IMR-90 (cell line): ENCODE results near the gene CHST8. TPM values are rescaled to one million over a fixed set of nuclear protein-coding genes. Genes with fewer than 3 reads are reported as not detected.

ENCODE experiments used
- ATAC-seq: fragments of 200-7000 bp; cut with Tn5 transposase; 2 replicates; pipeline ENCODE4 v1.9.1; 2020; ENCODE audit warnings: low read depth, mild to moderate bottlenecking, moderate library complexity
- BruUV-seq: library from RNA; stranded (reverse); fragments of 400-500 nt; replicated peaks from 2 replicates; lab custom pipeline; 2021; lab: Mats Ljungman, UMichigan
- CTCF ChIA-PET: fragments of 300-600 bp; formaldehyde crosslinking; extraction: SDS; loops from one replicate; lab custom pipeline; 2021; ENCODE audit warnings: antibody characterized with exemption; lab: Yijun Ruan, JAX
- POLR2A ChIA-PET: fragments of 300-600 bp; sonication (Branson Sonifier 250); formaldehyde crosslinking; loops from one replicate; lab custom pipeline; 2022; ENCODE audit warnings: antibody characterized with exemption; ENCODE audit not compliant: unreplicated experiment; lab: Charles Lee
- DNase-seq: peaks from one replicate; pipeline ENCODE4 v3.0.0; 2013
- H2AFZ ChIP-seq: replicated peaks from 2 replicates; pipeline ENCODE3; 2013; ENCODE audit warnings: low read length, mild to moderate bottlenecking; ENCODE audit not compliant: poor library complexity
- H2AK5ac ChIP-seq: 2 replicates; pipeline ENCODE4 v1.6.1; 2013; ENCODE audit warnings: low read depth, low read length, inconsistent platforms
- H2AK9ac ChIP-seq: replicated peaks from 2 replicates; pipeline ENCODE3; 2013; ENCODE audit warnings: mild to moderate bottlenecking, low read depth, low read length, moderate library complexity; ENCODE audit not compliant: poor library complexity
- H2BK120ac ChIP-seq: 2 replicates; pipeline ENCODE4 v1.6.1; 2013; ENCODE audit warnings: low read depth, low read length, inconsistent platforms
- H2BK15ac ChIP-seq: 3 replicates; pipeline ENCODE4 v1.6.1; 2013; ENCODE audit warnings: low read depth, low read length, inconsistent platforms
- H2BK20ac ChIP-seq: 2 replicates; pipeline ENCODE4 v1.6.1; 2013; ENCODE audit warnings: low read depth, mild to moderate bottlenecking, inconsistent platforms, low read length, moderate library complexity
- H2BK5ac ChIP-seq: 2 replicates; pipeline ENCODE4 v1.6.1; 2013; ENCODE audit warnings: mild to moderate bottlenecking, low read depth, low read length, inconsistent platforms; ENCODE audit not compliant: poor library complexity, severe bottlenecking
- H3K14ac ChIP-seq: replicated peaks from 2 replicates; pipeline ENCODE4 v1.6.1; 2013; ENCODE audit warnings: low read depth, low read length, inconsistent platforms
- H3K18ac ChIP-seq: 2 replicates; pipeline ENCODE4 v1.6.1; 2013; ENCODE audit warnings: low read depth, low read length, control low read depth
- H3K23ac ChIP-seq: 2 replicates; pipeline ENCODE4 v1.6.1; 2013; ENCODE audit warnings: low read depth, low read length, inconsistent platforms
- H3K27ac ChIP-seq: 2 replicates; pipeline ENCODE4 v1.5.1; 2013; ENCODE audit warnings: mild to moderate bottlenecking, control low read depth, low read length; ENCODE audit not compliant: insufficient read depth
- H3K27me3 ChIP-seq: 2 replicates; pipeline ENCODE4 v1.6.1; 2013; ENCODE audit warnings: low read length; ENCODE audit not compliant: control insufficient read depth, insufficient read depth
- H3K36me3 ChIP-seq: 2 replicates; pipeline ENCODE4 v1.6.1; 2013; ENCODE audit warnings: low read length, mixed read lengths; ENCODE audit not compliant: control insufficient read depth, insufficient read depth
- H3K4ac ChIP-seq: 2 replicates; pipeline ENCODE4 v1.6.1; 2013; ENCODE audit warnings: low read depth, low read length, inconsistent platforms
- H3K4me1 ChIP-seq: 2 replicates; pipeline ENCODE4 v1.6.1; 2013; ENCODE audit warnings: low read length, mixed read lengths; ENCODE audit not compliant: control insufficient read depth, insufficient read depth
- H3K4me2 ChIP-seq: 2 replicates; pipeline ENCODE4 v1.6.1; 2013; ENCODE audit warnings: low read depth, mild to moderate bottlenecking, control low read depth, low read length, moderate library complexity
- H3K4me3 ChIP-seq: 2 replicates; pipeline ENCODE4 v1.5.1; 2013; ENCODE audit warnings: low read depth, mild to moderate bottlenecking, control low read depth, low read length, moderate library complexity; ENCODE audit not compliant: insufficient read depth
- H3K56ac ChIP-seq: 2 replicates; pipeline ENCODE4 v1.6.1; 2013; ENCODE audit warnings: low read length, inconsistent platforms; ENCODE audit not compliant: insufficient read depth; ENCODE audit errors: extremely low read depth
- H3K79me1 ChIP-seq, 2 experiments: 2 replicates each; pipeline ENCODE4 v1.6.1; 2013; ENCODE audit warnings: low read length in 2 of 2, inconsistent platforms in 1 of 2, low read depth in 1 of 2
- H3K9ac ChIP-seq: 2 replicates; pipeline ENCODE4 v1.6.1; 2013; ENCODE audit warnings: low read depth, low read length, control low read depth
- H3K9me1 ChIP-seq: 2 replicates; pipeline ENCODE4 v1.6.1; 2013; ENCODE audit warnings: low read length, inconsistent platforms; ENCODE audit not compliant: insufficient read depth
- H3K9me3 ChIP-seq: 2 replicates; pipeline ENCODE4 v1.6.1; 2013; ENCODE audit warnings: low read length; ENCODE audit not compliant: control insufficient read depth, insufficient read depth
- H4K20me1 ChIP-seq: 2 replicates; pipeline ENCODE4 v1.6.1; 2013; ENCODE audit warnings: low read length, inconsistent platforms; ENCODE audit not compliant: insufficient read depth
- H4K5ac ChIP-seq: 2 replicates; pipeline ENCODE4 v1.6.1; 2013; ENCODE audit warnings: mild to moderate bottlenecking, low read depth, low read length, control low read depth
- H4K8ac ChIP-seq, 2 experiments: 2 replicates each; pipeline ENCODE4 v1.6.1; 2013; ENCODE audit warnings: low read depth in 2 of 2, low read length in 2 of 2, control low read depth in 1 of 2, inconsistent platforms in 1 of 2
- H4K91ac ChIP-seq: 2 replicates; pipeline ENCODE4 v1.6.1; 2013; ENCODE audit warnings: low read depth, low read length, inconsistent platforms; ENCODE audit not compliant: insufficient read depth
- BHLHE40 ChIP-seq: fragments of 150-350 bp; IDR thresholded peaks from 2 replicates; pipeline ENCODE4 v1.6.1; 2016; ENCODE audit warnings: mild to moderate bottlenecking, low read depth, low read length
- CEBPB ChIP-seq: IDR thresholded peaks from 2 replicates; pipeline ENCODE4 v1.6.1; 2012; ENCODE audit warnings: low read depth, low read length, improper control_type of control experiment
- CHD1 ChIP-seq: IDR thresholded peaks from 2 replicates; pipeline ENCODE4 v1.6.1; 2012; ENCODE audit warnings: low read depth, low read length, improper control_type of control experiment
- FOS ChIP-seq: fragments of 150-350 bp; IDR thresholded peaks from 2 replicates; pipeline ENCODE4 v1.6.1; 2016; ENCODE audit warnings: low read depth, low read length
- MAFK ChIP-seq: IDR thresholded peaks from 2 replicates; pipeline ENCODE4 v1.6.1; 2012; ENCODE audit warnings: low read depth, low read length, improper control_type of control experiment
- MAZ ChIP-seq: IDR thresholded peaks from 2 replicates; pipeline ENCODE4 v1.6.1; 2012; ENCODE audit warnings: low read depth, mild to moderate bottlenecking, low read length, improper control_type of control experiment, moderate library complexity, borderline replicate concordance
- MXI1 ChIP-seq: IDR thresholded peaks from 2 replicates; pipeline ENCODE4 v1.6.1; 2012; ENCODE audit warnings: low read depth, mild to moderate bottlenecking, low read length, moderate library complexity, borderline replicate concordance
- NFE2L2 ChIP-seq: fragments of 150-350 bp; IDR thresholded peaks from 2 replicates; pipeline ENCODE4 v1.6.1; 2016; ENCODE audit warnings: low read depth, mild to moderate bottlenecking, low read length
- POLR2A ChIP-seq: IDR thresholded peaks from 2 replicates; pipeline ENCODE4 v1.6.1; 2012; ENCODE audit warnings: mild to moderate bottlenecking, low read depth, low read length
- RAD21 ChIP-seq: IDR thresholded peaks from 2 replicates; pipeline ENCODE4 v1.6.1; 2012; ENCODE audit warnings: low read length, improper control_type of control experiment
- RCOR1 ChIP-seq: IDR thresholded peaks from 2 replicates; pipeline ENCODE4 v1.6.1; 2012; ENCODE audit warnings: mild to moderate bottlenecking, low read length, improper control_type of control experiment; ENCODE audit not compliant: insufficient replicate concordance
- RFX5 ChIP-seq: IDR thresholded peaks from 2 replicates; pipeline ENCODE4 v1.8.0; 2012; ENCODE audit warnings: low read depth, mild to moderate bottlenecking, low read length, moderate library complexity
- SMC3 ChIP-seq: fragments of 150-350 bp; IDR thresholded peaks from 2 replicates; pipeline ENCODE4 v1.6.1; 2016; ENCODE audit warnings: low read depth, mild to moderate bottlenecking, antibody characterized with exemption, low read length, moderate library complexity
- WGBS, 2 experiments: methylation state at CpG; one replicate each; pipeline versions ENCODE4 v1.1.5 to v1.1.7; 2013; ENCODE audit warnings: missing lambda C conversion rate in 2 of 2; ENCODE audit not compliant: insufficient read length in 1 of 2; ENCODE audit errors: extremely low coverage in 2 of 2; 5-methylcytosine and 5-hydroxymethylcytosine counted together
- dilution Hi-C: fragments of 300-500 bp; cut with HindIII; formaldehyde crosslinking; loops from one replicate; pipeline ENCODE4 v1.14.3; 2018; ENCODE audit warnings: low sequenced_read_pairs; ENCODE audit not compliant: unreplicated experiment
- in situ Hi-C: fragments of 300-500 bp; cut with MboI; formaldehyde crosslinking; loops from 3 replicates; pipeline ENCODE4 v1.14.3; 2019; ENCODE audit warnings: low sequenced_read_pairs, inconsistent platforms, mixed read lengths
- intact Hi-C: fragments of 100-400 bp; cut with micrococcal nuclease; formaldehyde crosslinking; loops from 2 replicates; pipeline ENCODE4 v1.10.0; 2022
- polyA plus RNA-seq, 3 experiments: library from polyadenylated mRNA; depleted of rRNA; stranded (reverse); fragments of >200 nt; gene quantifications; 2 replicates each; pipeline ENCODE4 v1.2.3, GENCODE V29; 2012; ENCODE audit warnings: low replicate concordance in 1 of 3
- total RNA-seq: library from RNA; depleted of rRNA; stranded (reverse); fragments of >200 nt; gene quantifications from 2 replicates; pipeline ENCODE4 v1.2.3, GENCODE V29; 2012
- TF ChIP-seq, protein P1 (sequence below): fragments of 150-350 bp; IDR thresholded peaks from 2 replicates; pipeline ENCODE4 v1.6.1; 2017; ENCODE audit warnings: mild to moderate bottlenecking, antibody characterized with exemption, low read length, low read depth
- TF ChIP-seq, protein P2 (sequence below): conservative IDR thresholded peaks from 2 replicates; pipeline ENCODE4 v1.5.1; 2012; ENCODE audit warnings: mild to moderate bottlenecking, low read depth, low read length, improper control_type of control experiment
- TF ChIP-seq, protein P3 (sequence below): fragments of 150-350 bp; IDR thresholded peaks from 2 replicates; pipeline ENCODE4 v1.6.1; 2016; ENCODE audit warnings: low read depth, mild to moderate bottlenecking, low read length, moderate library complexity, borderline replicate concordance

The CHST8 gene
- total and polyA plus RNA-seq, 2 of the 4 experiments (the other 2 are of a cell fraction) = not detected

DNA sequence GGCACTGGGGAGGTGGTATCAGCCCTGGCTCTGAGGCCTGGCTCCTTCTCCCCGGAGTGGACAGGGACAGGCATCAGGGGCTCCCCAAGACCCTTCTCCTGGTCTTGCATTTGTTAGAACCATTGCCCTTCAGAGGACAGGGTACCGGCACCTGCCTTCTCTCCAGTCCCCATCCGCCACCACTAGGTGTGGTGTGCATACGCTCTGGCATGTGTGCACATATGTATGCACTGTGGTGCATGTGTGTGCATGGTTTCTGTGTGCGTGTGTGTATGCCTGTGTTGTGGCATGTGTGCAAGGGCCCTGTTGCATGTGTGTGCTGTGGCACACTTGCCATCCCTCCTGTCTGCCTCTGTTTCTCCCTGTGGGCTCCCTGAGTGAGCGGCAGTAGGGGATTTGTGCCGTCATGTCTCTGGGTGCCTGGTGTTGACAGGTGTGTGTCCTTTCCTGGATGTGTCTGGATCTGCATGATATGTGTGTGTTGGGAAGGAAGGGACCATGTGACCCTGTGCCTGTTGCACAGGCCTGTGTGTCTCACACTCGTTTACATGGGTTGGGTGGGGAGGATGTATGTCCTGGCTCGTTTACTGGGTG is 184.2 kb downstream of the CHST8 start:
- H2AFZ ChIP-seq = no peak overlapping the region
- in situ Hi-C loops (no loop called here), intact Hi-C loops (no loop called here), dilution Hi-C loops (no loop called here)
- H2BK5ac ChIP-seq = no peak overlapping the region
- no peak overlapping the region for H3K23ac ChIP-seq
- H3K4me1 ChIP-seq = no peaks in the 10 kb centered on the region; the same call in 1 of the 2 replicates
- 100% methylated on average over 2 of the region's 9 CpGs; no CpG with 5 or more reads in 1 of the 2 experiments for WGBS, 2 experiments
- no peak for TF ChIP-seq MAZ
- TF ChIP-seq CHD1 = no peak
- TF ChIP-seq, protein P1, sequence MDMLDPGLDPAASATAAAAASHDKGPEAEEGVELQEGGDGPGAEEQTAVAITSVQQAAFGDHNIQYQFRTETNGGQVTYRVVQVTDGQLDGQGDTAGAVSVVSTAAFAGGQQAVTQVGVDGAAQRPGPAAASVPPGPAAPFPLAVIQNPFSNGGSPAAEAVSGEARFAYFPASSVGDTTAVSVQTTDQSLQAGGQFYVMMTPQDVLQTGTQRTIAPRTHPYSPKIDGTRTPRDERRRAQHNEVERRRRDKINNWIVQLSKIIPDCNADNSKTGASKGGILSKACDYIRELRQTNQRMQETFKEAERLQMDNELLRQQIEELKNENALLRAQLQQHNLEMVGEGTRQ = no peak
- TF ChIP-seq MAFK = no peak
- no peak for TF ChIP-seq FOS
- no peak for TF ChIP-seq BHLHE40
- TF ChIP-seq RAD21 = no peak
- no peak for TF ChIP-seq CEBPB
- TF ChIP-seq RCOR1 = no peak
- TF ChIP-seq MXI1 = no peak
- no peak for TF ChIP-seq POLR2A
- TF ChIP-seq, protein P2, sequence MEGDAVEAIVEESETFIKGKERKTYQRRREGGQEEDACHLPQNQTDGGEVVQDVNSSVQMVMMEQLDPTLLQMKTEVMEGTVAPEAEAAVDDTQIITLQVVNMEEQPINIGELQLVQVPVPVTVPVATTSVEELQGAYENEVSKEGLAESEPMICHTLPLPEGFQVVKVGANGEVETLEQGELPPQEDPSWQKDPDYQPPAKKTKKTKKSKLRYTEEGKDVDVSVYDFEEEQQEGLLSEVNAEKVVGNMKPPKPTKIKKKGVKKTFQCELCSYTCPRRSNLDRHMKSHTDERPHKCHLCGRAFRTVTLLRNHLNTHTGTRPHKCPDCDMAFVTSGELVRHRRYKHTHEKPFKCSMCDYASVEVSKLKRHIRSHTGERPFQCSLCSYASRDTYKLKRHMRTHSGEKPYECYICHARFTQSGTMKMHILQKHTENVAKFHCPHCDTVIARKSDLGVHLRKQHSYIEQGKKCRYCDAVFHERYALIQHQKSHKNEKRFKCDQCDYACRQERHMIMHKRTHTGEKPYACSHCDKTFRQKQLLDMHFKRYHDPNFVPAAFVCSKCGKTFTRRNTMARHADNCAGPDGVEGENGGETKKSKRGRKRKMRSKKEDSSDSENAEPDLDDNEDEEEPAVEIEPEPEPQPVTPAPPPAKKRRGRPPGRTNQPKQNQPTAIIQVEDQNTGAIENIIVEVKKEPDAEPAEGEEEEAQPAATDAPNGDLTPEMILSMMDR = no peak
- TF ChIP-seq, protein P3, sequence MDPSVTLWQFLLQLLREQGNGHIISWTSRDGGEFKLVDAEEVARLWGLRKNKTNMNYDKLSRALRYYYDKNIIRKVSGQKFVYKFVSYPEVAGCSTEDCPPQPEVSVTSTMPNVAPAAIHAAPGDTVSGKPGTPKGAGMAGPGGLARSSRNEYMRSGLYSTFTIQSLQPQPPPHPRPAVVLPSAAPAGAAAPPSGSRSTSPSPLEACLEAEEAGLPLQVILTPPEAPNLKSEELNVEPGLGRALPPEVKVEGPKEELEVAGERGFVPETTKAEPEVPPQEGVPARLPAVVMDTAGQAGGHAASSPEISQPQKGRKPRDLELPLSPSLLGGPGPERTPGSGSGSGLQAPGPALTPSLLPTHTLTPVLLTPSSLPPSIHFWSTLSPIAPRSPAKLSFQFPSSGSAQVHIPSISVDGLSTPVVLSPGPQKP = no peak
- TF ChIP-seq NFE2L2 = no peak
- TF ChIP-seq RFX5 = no peak
- TF ChIP-seq SMC3 = no peak
- ATAC-seq (no peak), DNase-seq (no peak)
- H3K9me3 ChIP-seq = no peaks in the 10 kb centered on the region
- H3K56ac ChIP-seq = no peak overlapping the region
- no peak overlapping the region for H3K14ac ChIP-seq
- H4K20me1 ChIP-seq = 0 out of 2 replicates have a peak, but pooled peaks cover 6% of the 10 kb centered on the region
- H4K91ac ChIP-seq = no peak overlapping the region
- no peak overlapping the region for H2BK20ac ChIP-seq
- H3K4ac ChIP-seq = no peak overlapping the region
- no peak overlapping the region for H2AK5ac ChIP-seq
- no peak overlapping the region for H3K4me2 ChIP-seq
- no peaks in the 10 kb centered on the region; a peak in 1 of 4 replicates for H3K79me1 ChIP-seq
- POLR2A ChIA-PET = no interaction called here
- no peaks in the 10 kb centered on the region; the same call in 1 of the 2 replicates for H3K9me1 ChIP-seq
- H2AK9ac ChIP-seq = no peak overlapping the region
- CTCF ChIA-PET = interaction anchor here (0.6 kb wide), 1 partner anchor 287 kb away, joined by 4 read pairs; no protein-coding TSS in a partner anchor
- H3K4me3 ChIP-seq = no peak overlapping the region
- BruUV-seq = no TSS peak
- H3K36me3 ChIP-seq = peaks cover 51% of the 10 kb centered on the region
- no peak overlapping the region for H2BK120ac ChIP-seq
- no peak overlapping the region for H3K9ac ChIP-seq
- no peak overlapping the region for H3K18ac ChIP-seq
- H4K5ac ChIP-seq = no peak overlapping the region
- H2BK15ac ChIP-seq = no peak overlapping the region
- H3K27me3 ChIP-seq = no peaks in the 10 kb centered on the region
- no peak overlapping the region for H3K27ac ChIP-seq
- H4K8ac ChIP-seq = no peak overlapping the region
